ENCODE data around the gene FBXO24.

FBXO24 gene

DNA sequence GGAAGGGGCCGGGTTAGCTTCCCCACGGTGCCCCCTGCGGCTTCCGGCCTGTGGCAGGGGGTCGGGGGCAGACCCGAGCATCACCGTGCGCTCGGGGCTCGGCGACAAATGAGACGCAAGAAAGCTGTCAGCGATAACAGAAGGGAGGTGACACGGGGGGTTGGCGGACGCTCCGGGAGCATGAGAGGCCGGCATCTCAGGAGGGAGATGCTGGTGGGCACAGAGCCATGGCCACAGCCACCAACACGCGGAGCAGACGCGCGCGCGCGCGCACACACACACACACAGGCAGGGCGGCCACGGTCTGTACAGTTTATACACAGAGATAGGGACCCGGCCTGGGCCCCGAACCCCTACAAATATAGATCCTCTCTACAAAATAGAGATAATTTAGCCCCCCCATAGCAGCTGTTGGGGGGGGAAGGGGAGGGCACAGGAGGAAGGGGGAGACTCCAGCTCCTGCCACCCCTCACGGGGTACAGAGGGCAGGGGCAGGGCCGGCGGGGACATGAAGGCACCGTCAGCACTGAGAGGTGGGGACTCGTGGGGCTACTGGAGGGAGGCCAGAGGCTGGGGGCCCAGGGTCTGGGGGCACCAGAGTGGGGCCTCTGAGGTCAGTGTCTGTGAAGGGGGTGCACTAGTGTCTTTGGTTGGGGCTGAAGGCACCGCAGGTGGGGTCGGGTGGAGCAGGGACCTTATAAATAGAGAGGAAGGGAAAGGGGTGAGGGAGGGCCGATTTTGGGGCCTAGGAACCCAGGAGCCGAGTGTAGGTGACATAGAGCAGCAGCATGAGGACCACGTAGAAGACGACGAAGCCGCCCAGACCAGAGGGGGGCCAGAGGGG lies 11.5 kb upstream of the FBXO24 start:
- DNase-seq (ENCODE audit: low spot score), result no peak

GRCh38 chr7:100575206-100575631 lies 10.9 kb upstream of the FBXO24 start:
- DNase-seq (ENCODE audit: low spot score), result no peak

DNA sequence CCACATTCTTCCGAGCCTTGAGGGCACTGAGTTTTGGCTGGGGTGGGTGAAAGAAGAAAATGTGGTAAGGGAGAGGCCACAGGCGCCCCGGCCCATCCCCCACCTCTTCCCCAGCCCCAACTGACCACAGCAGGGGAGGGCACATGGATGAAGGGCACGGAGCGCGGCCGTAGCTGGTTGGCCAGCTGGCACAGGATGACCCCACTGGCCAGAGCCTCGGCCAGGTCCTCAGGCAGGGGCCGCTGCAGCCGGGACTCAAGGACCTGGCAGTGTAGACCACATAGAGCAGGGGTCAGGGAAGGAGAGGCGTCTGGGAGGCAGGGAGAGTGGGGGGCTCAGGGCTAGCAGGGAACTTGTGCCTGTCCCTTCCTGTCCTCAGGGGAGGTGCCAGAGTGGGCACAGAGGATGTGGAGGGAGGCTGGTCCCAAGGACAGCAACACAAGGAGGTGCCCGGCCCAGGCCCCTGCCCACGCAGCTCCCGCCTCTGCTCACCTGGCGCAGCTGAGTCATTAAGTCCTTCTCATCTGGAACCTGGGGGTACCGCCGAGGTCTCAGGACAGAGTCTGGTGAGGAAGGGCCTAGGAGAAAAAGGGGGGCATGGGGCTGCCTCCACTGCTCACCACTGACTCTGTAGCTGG lies 10.3 kb upstream of the FBXO24 start:
- no peak for DNase-seq (ENCODE audit: low spot score)

- no peak for DNase-seq (ENCODE audit: low spot score)
These were observed 9.6 kb upstream of the FBXO24 start for GRCh38 chr7:100576384-100576993.

GRCh38 chr7:100577103-100577502 lies 9.0 kb upstream of the FBXO24 start:
- no peak for DNase-seq (ENCODE audit: low spot score)

- DNase-seq (ENCODE audit: low spot score), result no peak
These were observed 8.6 kb upstream of the FBXO24 start for GRCh38 chr7:100577507-100577906.

DNA sequence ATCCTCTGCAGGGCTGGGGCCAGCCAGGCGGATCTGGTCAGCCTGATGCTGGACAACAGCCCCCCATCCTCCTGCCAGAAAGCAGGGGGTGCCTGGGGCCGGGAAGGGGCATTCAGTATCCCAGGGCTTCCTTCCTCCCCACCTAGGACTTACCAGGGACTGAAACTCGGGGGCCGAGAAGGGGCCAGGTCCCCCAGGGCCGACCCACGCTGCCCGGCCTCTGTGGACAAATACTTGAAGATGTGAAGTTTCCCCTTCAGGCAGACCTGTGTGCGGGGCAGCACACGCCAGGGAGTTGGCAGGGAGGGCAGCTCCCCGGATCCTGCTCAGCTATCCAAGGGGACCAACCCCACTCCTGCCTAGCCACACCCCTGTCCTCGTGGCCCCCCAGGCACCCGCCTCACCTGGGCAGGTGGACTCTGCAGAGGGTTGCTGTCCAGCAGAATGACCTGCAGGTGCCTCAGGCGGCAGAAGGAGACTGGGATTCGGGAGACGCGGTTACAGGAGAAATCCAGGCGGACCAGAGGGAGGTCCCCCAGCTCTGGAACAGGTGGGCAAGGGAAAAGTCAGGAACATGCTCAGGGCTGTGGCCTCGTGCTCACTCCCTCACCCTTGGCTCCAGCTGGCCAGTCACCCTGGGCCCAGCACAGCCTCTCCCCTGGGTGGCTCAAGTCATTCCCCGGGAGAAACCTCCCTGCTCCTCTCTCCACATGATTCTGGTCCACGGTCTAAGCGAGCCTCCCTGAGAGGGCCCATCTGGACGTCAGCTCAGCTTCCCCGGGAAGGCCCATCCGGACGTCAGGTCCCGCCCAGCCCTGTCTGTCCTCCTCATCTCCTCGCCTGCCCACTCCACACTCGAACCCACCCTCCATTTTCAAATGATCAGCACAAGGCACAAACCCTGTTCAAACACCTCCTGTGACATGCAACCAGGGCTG lies 7.6 kb upstream of the FBXO24 start:
- DNase-seq (ENCODE audit: low spot score), result no peak

DNA sequence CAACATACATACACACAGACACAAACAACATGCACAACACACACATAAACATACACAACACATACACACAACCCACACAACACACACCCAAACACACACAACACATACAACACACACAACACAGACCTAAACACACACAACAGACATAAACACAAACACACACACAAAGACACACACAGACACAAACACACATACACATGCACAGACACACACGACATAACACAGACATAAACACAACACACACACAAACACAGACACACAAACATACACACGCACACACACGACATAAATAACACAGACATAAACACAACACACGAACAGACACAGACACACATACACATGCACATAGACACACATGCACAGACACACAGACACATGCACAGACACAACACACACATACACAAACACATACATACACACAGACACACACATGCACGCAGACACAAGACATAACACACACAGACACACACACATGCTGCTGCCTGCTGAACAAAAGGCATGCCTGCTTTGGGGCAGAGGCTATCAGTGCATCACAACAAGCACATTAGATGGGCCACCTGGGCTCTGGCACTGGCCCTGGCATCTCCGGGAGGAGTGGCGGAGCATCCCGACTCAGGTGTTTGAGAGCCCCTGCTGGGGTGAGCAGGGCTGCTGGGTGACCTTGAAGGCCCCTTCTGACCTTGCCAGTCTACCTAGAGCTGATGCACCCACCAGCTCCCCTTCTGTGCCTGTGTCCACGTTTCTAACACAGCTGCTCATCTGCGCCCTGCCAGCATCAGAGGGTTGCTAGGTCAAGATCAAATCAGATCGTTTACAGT lies 5.5 kb upstream of the FBXO24 start:
- DNase-seq (ENCODE audit: low spot score), result no peak

DNA sequence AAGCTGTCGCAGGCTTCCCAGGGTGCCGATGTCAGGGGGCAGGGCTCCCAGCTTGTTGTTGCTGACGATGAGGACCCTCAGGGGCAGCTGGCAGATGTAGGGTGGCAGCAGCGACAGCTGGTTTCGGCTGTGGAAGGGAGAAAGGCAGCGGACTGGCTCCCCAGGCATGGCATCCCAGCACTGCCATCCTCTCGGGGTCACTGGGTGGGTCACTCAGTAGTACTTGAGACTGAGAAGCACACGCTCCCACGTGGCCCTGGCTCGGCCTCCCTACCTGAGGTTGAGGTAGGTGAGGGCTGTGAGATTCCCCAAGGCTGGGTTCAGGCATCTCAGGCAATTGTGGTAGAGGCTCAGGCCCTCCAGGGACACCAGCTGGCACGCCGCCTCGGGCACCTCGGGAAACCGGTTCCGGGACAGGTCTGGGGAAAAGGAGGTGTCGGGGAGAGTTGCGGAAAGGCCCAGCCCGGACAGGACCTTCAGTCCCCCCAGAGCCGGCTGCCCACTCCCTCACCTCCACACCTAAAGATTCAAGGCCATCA lies 4.0 kb upstream of the FBXO24 start:
- no peak for DNase-seq (ENCODE audit: low spot score)

- DNase-seq (ENCODE audit: low spot score), result no peak
These were observed 3.5 kb upstream of the FBXO24 start for GRCh38 chr7:100582650-100583049.

DNA sequence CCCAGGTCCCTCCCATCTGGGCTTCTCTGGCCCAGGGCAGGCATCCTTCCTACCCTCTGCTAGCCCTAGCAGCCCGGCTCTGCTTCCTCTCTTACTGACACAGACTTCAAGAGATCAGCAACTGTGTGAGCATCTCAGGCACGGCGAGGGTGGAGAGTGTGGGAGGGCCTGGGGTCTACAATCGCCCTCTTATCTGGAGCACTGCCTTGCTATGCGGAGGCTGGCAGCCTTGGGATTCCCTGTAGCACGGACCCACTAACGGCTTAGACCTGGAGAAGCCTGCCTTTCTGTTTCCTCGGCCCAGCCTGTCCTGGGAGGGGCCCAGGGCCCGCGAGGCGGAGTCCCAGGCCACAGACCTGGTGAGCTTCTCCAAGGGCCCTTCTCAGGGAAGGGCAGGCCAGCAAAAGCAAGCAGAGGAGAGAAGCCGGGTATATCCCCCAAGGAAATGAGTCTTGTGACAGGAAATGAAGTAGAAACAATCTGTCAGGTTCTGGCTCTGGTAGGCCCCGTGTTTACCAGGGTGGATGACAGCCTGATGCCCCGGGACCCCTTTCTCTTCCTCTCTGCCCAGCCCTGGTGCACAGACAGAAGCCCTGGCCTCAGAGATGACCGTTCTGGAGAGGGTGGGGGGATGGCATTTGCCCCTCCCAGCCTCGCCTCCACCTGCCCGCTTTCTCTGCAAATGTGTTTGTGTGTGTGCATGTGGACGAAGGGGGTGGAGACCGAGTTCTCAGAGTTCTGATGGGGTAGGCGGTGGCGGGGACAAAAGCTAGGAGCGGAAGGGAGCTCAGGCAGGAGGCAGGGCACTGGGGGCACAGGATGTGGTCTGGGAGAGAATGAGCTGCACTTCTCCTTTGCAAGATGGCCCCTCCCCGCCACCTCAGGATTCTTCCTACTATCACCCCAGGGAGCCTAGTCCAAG lies 2.7 kb upstream of the FBXO24 start:
- no peak for DNase-seq (ENCODE audit: low spot score)

- DNase-seq (ENCODE audit: low spot score), result no peak
These were observed 2.0 kb upstream of the FBXO24 start for GRCh38 chr7:100584054-100584682.

- DNase-seq (ENCODE audit: low spot score), result peak; percentile 57
These were observed 1.2 kb upstream of the FBXO24 start for GRCh38 chr7:100584683-100585510.

GRCh38 chr7:100585511-100586265 lies 440 bp upstream of the FBXO24 start, which contains the start of gene LRCH4:
Gene LRCH4, minus strand, starts transcription at chr7:100586129. Its CDS starts 29 bp downstream, at chr7:100586100.
- peak; percentile 100 for DNase-seq (ENCODE audit: low spot score)

DNA sequence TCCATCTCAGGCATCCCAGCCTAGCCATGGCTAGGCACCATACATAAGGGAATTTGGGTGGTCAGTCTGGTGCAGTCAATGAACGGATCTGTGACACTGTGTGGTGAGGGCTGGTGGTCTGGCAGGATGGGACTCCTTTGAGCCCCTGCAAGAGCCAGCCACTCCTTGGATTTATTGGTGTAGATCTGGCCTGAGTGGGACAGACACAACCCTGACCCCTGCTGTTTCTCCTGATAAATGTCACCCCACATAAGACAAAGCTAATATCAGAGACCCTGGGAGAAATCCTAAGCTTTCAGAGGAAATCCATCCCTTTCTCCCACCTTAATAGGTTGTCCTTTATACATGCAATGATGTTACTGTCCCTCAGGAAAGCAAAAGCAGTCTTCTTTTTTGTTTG lies 2.3 kb downstream of the FBXO24 start:
- no peak for DNase-seq (ENCODE audit: low spot score)

DNA sequence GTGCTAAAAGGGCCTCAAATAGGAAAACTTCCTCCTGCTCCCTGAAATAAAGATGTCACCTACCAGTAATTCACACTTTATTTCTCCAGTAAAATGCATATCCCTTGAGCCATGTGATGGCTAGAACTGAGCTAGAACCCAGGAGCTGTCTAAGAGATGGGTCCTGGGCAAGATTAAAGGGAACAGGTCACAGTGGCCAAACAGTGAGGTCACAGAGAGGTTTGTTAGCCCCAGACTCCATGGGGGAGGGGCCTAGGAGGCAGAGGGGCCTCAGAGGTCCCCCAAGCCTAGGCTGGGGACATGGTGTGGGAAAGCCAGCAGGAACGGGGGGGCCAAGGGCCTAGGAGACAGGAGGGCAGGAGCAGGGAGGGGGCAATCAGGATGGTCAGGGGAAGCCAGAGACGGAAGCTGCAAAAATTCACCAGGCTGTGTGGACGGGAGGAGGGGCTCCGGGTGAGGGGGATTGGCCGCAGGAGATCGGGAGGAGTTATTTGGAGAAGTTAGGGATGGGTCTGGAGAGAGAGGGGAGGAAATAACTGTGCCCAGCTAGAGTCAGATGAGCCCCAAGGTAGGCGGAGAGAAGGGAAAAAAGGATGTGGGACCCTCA lies 3.3 kb downstream of the FBXO24 start:
- DNase-seq (ENCODE audit: low spot score), result no peak

Measured in GM03348 (cell line).